SK-N-MC (cell line): Measurements from ENCODE around the gene PLA1A.

ENCODE experiments used
- EZH2 ChIP-seq: fragments of 200-600 bp; sonication (generic); IDR thresholded peaks from one replicate; pipeline ENCODE4 v1.6.1; 2017; ENCODE audit warnings: antibody characterized with exemption
- POLR2AphosphoS5 ChIP-seq: IDR thresholded peaks from 2 replicates; pipeline ENCODE4 v1.6.1; 2012; ENCODE audit warnings: mild to moderate bottlenecking, low read depth, low read length, borderline replicate concordance

DNA sequence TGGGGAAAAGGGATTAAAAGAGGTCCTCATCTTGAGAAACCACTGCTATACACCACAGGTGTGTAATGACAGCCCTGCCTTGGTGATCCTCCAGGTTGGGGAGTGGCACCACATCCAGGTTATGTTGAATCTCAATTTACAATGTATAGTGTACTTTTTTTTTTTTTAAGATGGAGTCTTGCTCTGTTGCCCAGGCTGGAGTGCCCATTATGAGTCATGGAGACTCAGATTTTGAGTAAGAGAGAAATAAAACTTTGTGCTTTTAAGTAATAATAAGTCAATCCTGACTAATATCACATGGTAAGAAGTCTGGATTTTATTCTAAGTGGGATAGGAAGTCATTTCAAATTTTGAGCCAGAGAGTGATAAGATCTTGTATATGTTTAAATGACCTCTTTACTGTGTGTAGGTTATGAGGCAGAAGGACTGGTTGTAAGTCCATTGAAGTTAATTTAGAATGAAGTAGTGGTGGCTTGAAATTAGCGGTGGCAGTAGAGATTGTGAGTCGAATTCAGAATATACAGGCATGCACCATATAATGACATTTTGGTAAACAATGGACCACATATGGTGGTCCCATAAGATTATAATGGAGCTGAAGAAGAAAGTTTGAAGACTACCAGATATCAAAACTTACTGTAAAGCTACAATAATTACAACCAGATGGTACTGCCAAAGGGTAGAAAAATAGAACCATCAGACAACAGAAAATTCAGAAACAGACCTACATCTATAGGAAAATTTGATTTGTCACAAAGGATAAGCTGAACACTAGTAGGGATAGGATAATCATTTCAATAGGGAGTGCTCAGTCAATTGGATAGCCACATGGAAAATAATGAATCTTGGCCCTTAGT is 42.0 kb downstream of the PLA1A start:
- TF ChIP-seq EZH2 = no peak
- TF ChIP-seq POLR2AphosphoS5 = no peak
